ENCODE results near the gene TMEM53.

Gene TMEM53

DNA sequence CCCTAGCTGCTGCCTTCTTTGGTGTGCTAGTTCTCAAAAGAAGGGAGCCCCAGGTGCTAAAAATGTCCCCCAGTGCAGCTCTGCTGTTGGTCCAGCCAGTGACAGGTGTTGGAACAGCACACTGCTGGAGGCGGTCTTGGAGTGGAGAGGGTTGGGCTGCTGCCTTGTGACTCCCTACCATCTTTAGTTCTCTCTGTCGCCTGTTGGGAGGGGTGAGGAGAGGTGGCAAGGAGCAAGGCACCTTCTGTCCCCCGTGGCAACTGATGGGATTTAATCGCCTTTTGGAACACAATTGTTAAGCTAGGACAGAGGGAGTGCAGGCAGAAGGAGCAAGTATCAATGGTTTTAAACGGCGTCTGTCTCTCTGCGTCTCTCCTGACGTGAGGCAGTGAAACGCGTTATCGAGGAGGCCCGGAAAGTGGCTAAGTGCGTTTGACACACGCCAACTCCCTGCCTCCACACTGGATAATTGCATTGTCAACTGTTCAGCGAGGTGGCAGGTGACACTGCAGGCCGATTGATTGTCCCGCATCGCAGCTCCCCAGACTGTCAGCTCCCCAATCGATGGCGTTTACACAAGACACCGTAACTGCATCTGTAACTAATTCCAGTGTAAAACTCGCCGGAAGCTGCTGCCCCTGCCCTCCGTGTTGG, 34.0 kb downstream of the TMEM53 start:
- DNase-seq, result no peak
- TF ChIP-seq, protein P1, sequence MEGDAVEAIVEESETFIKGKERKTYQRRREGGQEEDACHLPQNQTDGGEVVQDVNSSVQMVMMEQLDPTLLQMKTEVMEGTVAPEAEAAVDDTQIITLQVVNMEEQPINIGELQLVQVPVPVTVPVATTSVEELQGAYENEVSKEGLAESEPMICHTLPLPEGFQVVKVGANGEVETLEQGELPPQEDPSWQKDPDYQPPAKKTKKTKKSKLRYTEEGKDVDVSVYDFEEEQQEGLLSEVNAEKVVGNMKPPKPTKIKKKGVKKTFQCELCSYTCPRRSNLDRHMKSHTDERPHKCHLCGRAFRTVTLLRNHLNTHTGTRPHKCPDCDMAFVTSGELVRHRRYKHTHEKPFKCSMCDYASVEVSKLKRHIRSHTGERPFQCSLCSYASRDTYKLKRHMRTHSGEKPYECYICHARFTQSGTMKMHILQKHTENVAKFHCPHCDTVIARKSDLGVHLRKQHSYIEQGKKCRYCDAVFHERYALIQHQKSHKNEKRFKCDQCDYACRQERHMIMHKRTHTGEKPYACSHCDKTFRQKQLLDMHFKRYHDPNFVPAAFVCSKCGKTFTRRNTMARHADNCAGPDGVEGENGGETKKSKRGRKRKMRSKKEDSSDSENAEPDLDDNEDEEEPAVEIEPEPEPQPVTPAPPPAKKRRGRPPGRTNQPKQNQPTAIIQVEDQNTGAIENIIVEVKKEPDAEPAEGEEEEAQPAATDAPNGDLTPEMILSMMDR (IDR thresholded peaks at IDR 0.05), result no peak
- Histone ChIP-seq H3K36me3 (peaks cover 59 to 99% (median 97%) of the 10 kb centered on the region in 3 donors), H3K9me3 (no peaks in the 10 kb centered on the region), H3K4me3 (no peak overlapping the region), H3K27ac (no peak overlapping the region), H3K4me1 (peaks cover 0 to 29% (median 3%) of the 10 kb centered on the region in 4 donors), H3K27me3 (no peaks in the 10 kb centered on the region)
- intact Hi-C loops (cut with DNase I; ENCODE audit: low total_unique reads), result no loop called here

DNA sequence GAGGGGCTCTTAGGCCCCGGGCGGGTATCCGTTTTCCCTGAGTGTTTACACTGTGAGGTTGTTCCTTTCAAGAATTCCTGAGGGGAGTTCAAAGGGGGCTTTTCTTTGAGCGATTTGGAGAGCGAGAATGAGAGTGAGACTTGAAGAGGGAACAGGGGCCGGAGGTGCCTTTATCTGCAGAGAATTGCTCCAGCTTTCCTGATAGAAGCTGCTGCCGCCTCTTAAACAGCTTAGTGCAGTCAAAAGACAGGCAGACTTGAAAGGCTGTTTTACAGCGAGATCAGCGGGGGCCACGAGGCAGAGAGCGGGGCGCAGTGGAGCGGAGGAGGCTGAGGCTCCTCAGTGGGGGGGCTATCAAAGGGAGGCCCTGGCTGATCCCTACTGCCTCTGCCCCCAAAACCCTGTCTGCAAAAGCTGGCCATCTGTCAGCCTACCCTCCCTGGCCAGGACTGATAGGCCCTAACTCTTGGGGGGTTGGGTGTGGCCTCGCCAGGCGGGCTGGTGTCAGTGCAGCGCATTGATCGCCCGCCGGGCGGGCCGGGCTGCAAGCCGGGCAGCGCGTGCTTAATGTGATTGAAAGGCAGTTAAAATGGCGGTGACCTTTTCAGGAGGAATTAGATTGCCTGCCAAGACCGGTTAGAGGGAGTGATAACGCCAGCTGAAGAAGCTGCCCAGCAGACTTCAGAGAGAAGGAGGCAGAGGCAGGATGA, 36.4 kb downstream of the TMEM53 start:
- Histone ChIP-seq H3K4me1 (peaks cover 0 to 21% (median 13%) of the 10 kb centered on the region in 4 donors), H3K9me3 (no peaks in the 10 kb centered on the region), H3K27me3 (no peaks in the 10 kb centered on the region), H3K27ac (no peak overlapping the region), H3K4me3 (no peak overlapping the region), H3K36me3 (peaks cover 48 to 88% (median 81%) of the 10 kb centered on the region in 3 donors)
- no peak for DNase-seq
- intact Hi-C loops (cut with DNase I; ENCODE audit: low total_unique reads), result no loop called here
- TF ChIP-seq, protein P1 (IDR thresholded peaks at IDR 0.05), result no peak

- Histone ChIP-seq H3K27ac (no peak overlapping the region), H3K27me3 (no peaks in the 10 kb centered on the region), H3K4me1 (peaks cover 0 to 23% (median 17%) of the 10 kb centered on the region in 4 donors), H3K9me3 (no peaks in the 10 kb centered on the region), H3K4me3 (no peak overlapping the region), H3K36me3 (peaks cover 40 to 79% (median 72%) of the 10 kb centered on the region in 3 donors)
- TF ChIP-seq, protein P1 (IDR thresholded peaks at IDR 0.05), result no peak
- no peak for DNase-seq
- intact Hi-C loops (cut with DNase I; ENCODE audit: low total_unique reads), result no loop called here
These were observed 37.3 kb downstream of the TMEM53 start for GRCh38 chr1:44636688-44637598.

GRCh38 chr1:44636083-44636687, 38.1 kb downstream of the TMEM53 start:
- DNase-seq, result no peak
- Histone ChIP-seq H3K36me3 (peaks cover 33 to 71% (median 65%) of the 10 kb centered on the region in 3 donors), H3K9me3 (no peaks in the 10 kb centered on the region), H3K27ac (no peak overlapping the region), H3K27me3 (no peaks in the 10 kb centered on the region), H3K4me1 (peaks cover 0 to 27% (median 19%) of the 10 kb centered on the region in 4 donors), H3K4me3 (no peak overlapping the region)
- TF ChIP-seq, protein P1 (IDR thresholded peaks at IDR 0.05), result no peak
- intact Hi-C loops (cut with DNase I; ENCODE audit: low total_unique reads), result no loop called here

- intact Hi-C loops (cut with DNase I; ENCODE audit: low total_unique reads), result no loop called here
- no peak for DNase-seq
- Histone ChIP-seq H3K27me3 (no peaks in the 10 kb centered on the region), H3K4me1 (peaks cover 0 to 28% (median 22%) of the 10 kb centered on the region in 4 donors), H3K27ac (no peak overlapping the region), H3K9me3 (no peaks in the 10 kb centered on the region), H3K36me3 (peaks cover 31 to 65% (median 57%) of the 10 kb centered on the region in 3 donors), H3K4me3 (no peak overlapping the region)
- TF ChIP-seq, protein P1 (IDR thresholded peaks at IDR 0.05), result no peak
These were observed 38.8 kb downstream of the TMEM53 start for GRCh38 chr1:44635439-44635838.

Measured in tibial artery (tissue), 4 donors.